ENCODE measurements around the gene POLA1. TPM values are rescaled to one million over a fixed set of nuclear protein-coding genes. Genes with fewer than 3 reads are reported as not detected.
A peak's percentile ranks its signal among the peaks of the same experiment; 100 is the strongest.

The POLA1 gene
- total RNA-seq, 1 donor from 2014 or later: 11.1 TPM

DNA sequence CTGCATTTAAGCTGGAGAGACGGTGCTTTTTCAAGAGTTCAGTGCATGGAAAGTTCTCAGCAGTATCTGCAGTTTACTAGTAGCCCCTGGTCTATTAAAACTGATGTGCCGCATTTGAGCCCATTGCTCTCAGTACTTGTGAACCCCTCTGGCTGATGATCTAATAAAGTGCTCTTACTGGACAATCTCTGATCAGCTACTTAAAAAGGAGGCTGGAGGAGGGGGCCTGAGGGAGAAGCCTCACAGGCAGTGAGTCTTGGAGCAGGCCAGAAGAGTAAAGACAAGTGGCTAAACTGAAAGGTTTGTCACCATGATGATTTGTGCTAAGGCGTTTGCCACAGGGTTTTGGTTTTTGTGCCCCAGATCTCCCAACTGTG is 183.6 kb downstream of the POLA1 start:
- no peak overlapping the region for H3K27ac ChIP-seq
- ATAC-seq (no peak), DNase-seq (no peak)
- H3K36me3 ChIP-seq: no peaks in the 10 kb centered on the region
- no peak overlapping the region for H3K4me3 ChIP-seq
- H3K4me1 ChIP-seq: no peaks in the 10 kb centered on the region
- no peaks in the 10 kb centered on the region for H3K9me3 ChIP-seq
- H3K27me3 ChIP-seq: no peaks in the 10 kb centered on the region
- TF ChIP-seq, protein P1, sequence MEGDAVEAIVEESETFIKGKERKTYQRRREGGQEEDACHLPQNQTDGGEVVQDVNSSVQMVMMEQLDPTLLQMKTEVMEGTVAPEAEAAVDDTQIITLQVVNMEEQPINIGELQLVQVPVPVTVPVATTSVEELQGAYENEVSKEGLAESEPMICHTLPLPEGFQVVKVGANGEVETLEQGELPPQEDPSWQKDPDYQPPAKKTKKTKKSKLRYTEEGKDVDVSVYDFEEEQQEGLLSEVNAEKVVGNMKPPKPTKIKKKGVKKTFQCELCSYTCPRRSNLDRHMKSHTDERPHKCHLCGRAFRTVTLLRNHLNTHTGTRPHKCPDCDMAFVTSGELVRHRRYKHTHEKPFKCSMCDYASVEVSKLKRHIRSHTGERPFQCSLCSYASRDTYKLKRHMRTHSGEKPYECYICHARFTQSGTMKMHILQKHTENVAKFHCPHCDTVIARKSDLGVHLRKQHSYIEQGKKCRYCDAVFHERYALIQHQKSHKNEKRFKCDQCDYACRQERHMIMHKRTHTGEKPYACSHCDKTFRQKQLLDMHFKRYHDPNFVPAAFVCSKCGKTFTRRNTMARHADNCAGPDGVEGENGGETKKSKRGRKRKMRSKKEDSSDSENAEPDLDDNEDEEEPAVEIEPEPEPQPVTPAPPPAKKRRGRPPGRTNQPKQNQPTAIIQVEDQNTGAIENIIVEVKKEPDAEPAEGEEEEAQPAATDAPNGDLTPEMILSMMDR (IDR thresholded peaks at IDR 0.05): no peak
- intact Hi-C loops (cut with DNase I): no loop called here

GRCh38 chrX:24877854-24878650 is 184.3 kb downstream of the POLA1 start:
- H3K36me3 ChIP-seq: no peaks in the 10 kb centered on the region
- peak; percentile 48 for ATAC-seq
- no peak for DNase-seq
- no peaks in the 10 kb centered on the region for H3K9me3 ChIP-seq
- H3K4me3 ChIP-seq: no peak overlapping the region
- H3K27ac ChIP-seq: no peak overlapping the region
- H3K4me1 ChIP-seq: no peaks in the 10 kb centered on the region
- intact Hi-C loops (cut with DNase I): no loop called here
- no peaks in the 10 kb centered on the region for H3K27me3 ChIP-seq
- TF ChIP-seq, protein P1 (IDR thresholded peaks at IDR 0.05): no peak

DNA sequence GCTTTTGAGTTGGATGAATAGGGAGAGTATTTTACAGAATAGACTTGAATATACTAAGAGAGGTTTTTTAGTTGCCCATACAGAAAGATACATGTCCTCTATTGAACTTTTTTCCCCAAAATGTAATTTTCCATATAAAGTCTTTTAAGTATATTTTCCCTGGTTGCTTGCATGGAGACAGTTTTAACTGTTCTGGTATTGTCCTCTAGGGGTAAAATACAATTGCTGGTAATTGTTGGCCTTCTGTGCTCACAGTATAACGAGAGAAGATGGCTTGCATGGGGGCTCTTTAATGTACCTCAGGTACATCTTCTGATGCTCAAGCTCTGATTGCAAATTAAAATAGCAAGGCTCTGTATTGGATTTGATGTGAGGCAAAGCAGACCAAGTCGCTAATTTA is 186.0 kb downstream of the POLA1 start:
- TF ChIP-seq, protein P1 (IDR thresholded peaks at IDR 0.05): no peak
- intact Hi-C loops (cut with DNase I): no loop called here
- Histone ChIP-seq H3K27ac (no peak overlapping the region), H3K9me3 (no peaks in the 10 kb centered on the region), H3K4me1 (no peaks in the 10 kb centered on the region), H3K36me3 (no peaks in the 10 kb centered on the region), H3K27me3 (no peaks in the 10 kb centered on the region), H3K4me3 (no peak overlapping the region)
- ATAC-seq (no peak), DNase-seq (no peak)

GRCh38 chrX:24886916-24887315 is 193.2 kb downstream of the POLA1 start:
- H3K4me1 ChIP-seq: no peaks in the 10 kb centered on the region
- H3K27ac ChIP-seq: no peak overlapping the region
- H3K27me3 ChIP-seq: no peaks in the 10 kb centered on the region
- DNase-seq (no peak), ATAC-seq (no peak)
- TF ChIP-seq, protein P1 (IDR thresholded peaks at IDR 0.05): no peak
- H3K9me3 ChIP-seq: no peaks in the 10 kb centered on the region
- H3K36me3 ChIP-seq: no peaks in the 10 kb centered on the region
- no peak overlapping the region for H3K4me3 ChIP-seq
- intact Hi-C loops (cut with DNase I): no loop called here

GRCh38 chrX:24890677-24891076 is 197.0 kb downstream of the POLA1 start:
- Histone ChIP-seq H3K27me3 (no peaks in the 10 kb centered on the region), H3K4me3 (no peak overlapping the region), H3K4me1 (no peaks in the 10 kb centered on the region), H3K9me3 (no peaks in the 10 kb centered on the region), H3K36me3 (no peaks in the 10 kb centered on the region), H3K27ac (no peak overlapping the region)
- ATAC-seq (no peak), DNase-seq (no peak)
- intact Hi-C loops (cut with DNase I): no loop called here
- TF ChIP-seq, protein P1 (IDR thresholded peaks at IDR 0.05): no peak
